ENCODE measurements around the gene SCARB1. TPM values are rescaled to one million over a fixed set of nuclear protein-coding genes. Genes with fewer than 3 reads are reported as not detected.

SCARB1 gene
- total RNA-seq, 1 donor from 2014 or later, result 24.0 TPM

DNA sequence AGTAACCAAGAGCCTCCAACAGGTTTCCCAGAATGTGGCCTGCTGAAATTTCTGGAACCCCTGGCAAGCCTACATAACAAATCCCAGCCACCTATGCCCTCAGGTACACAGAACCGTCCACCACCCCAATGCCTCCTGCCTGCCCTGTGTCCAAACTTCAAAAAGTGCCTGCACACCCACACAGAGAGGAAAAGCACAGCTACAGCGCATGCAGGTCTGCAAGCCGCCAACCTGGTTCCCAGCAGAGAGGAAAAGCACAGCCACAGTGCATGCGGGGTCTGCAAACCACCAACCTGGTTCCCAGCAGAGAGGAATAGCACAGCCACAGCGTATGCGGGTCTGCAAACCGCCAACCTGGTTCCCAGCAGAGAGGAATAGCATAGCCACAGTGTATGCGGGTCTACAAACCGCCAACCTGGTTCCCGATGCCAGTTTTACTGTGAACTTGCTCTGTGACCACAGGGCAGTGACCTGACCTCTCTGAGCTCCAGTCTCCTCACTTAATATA, 113.5 kb downstream of the SCARB1 start:
- ATAC-seq, result no peak
- no peaks in the 10 kb centered on the region for H3K36me3 ChIP-seq
- H3K4me3 ChIP-seq, result no peak overlapping the region
- H3K9me3 ChIP-seq, result no peaks in the 10 kb centered on the region
- TF ChIP-seq, protein P1, sequence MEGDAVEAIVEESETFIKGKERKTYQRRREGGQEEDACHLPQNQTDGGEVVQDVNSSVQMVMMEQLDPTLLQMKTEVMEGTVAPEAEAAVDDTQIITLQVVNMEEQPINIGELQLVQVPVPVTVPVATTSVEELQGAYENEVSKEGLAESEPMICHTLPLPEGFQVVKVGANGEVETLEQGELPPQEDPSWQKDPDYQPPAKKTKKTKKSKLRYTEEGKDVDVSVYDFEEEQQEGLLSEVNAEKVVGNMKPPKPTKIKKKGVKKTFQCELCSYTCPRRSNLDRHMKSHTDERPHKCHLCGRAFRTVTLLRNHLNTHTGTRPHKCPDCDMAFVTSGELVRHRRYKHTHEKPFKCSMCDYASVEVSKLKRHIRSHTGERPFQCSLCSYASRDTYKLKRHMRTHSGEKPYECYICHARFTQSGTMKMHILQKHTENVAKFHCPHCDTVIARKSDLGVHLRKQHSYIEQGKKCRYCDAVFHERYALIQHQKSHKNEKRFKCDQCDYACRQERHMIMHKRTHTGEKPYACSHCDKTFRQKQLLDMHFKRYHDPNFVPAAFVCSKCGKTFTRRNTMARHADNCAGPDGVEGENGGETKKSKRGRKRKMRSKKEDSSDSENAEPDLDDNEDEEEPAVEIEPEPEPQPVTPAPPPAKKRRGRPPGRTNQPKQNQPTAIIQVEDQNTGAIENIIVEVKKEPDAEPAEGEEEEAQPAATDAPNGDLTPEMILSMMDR (IDR thresholded peaks at IDR 0.05), result no peak
- intact Hi-C loops (cut with DNase I), result no loop called here
- H3K4me1 ChIP-seq, result peaks cover 39% of the 10 kb centered on the region
- no peaks in the 10 kb centered on the region for H3K27me3 ChIP-seq (ENCODE audit: low read depth)
- H3K27ac ChIP-seq, result no peak overlapping the region
- DNase-seq, result no peak

DNA sequence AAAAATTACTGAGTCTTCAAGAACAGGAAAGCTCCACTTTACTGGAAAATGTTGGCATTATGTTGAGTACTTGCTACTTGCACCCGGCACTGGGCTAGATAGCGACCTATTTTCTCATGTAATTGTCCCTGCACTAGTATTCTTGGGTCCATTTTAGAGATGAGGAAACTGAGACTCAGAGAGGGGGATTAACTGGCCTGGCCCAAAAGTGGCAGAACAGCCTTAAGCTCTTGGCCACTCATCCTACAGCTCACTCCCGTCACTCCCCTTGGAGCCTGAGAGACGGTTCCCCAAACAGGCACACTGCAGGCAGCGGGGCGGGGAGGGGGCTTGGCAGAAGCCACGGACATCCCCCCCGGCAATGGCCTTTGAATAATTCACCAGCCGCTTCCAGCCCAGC, 113.9 kb downstream of the SCARB1 start:
- H3K9me3 ChIP-seq, result no peaks in the 10 kb centered on the region
- no peaks in the 10 kb centered on the region for H3K36me3 ChIP-seq
- intact Hi-C loops (cut with DNase I), result no loop called here
- H3K27me3 ChIP-seq (ENCODE audit: low read depth), result no peaks in the 10 kb centered on the region
- no peak overlapping the region for H3K27ac ChIP-seq
- ATAC-seq (no peak), DNase-seq (no peak)
- TF ChIP-seq, protein P1 (IDR thresholded peaks at IDR 0.05), result no peak
- H3K4me3 ChIP-seq, result no peak overlapping the region
- H3K4me1 ChIP-seq, result peaks cover 34% of the 10 kb centered on the region

DNA sequence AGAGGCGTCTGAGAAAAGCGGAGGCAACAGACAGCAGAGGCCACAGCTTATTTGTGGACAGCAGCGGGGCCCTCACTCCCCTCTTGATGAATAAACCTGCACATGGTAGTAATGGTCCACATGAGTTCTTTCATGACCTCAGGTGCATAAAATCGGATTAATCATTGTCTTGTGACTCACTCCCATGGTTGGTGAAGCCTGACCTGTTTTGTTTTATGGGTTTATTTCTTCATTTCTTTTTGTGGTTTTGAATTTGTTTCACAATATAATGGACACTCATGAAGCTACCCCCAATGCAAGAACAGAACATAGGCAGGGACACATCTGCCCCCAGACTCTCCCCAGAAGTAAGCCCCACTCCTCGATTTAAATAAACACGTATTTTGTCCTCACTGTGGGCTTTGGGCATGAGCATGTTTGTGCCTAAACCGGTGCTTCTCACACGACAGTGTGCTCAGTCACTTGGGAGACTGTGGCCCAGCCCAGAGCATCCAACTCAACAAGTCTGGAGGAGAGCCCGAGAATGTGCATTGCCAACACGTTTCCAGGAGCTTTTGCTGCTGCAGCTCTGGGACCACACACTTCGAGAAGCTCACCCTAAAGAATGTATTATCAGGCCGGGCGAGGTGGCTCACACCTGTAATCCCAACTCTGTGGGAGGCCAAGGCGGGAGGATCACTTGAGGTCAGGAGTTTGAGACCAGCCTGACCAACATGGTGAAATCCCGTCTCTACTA, 116.1 kb downstream of the SCARB1 start:
- TF ChIP-seq, protein P1 (IDR thresholded peaks at IDR 0.05), result no peak
- DNase-seq (no peak), ATAC-seq (no peak)
- intact Hi-C loops (cut with DNase I), result no loop called here
- Histone ChIP-seq H3K27ac (no peak overlapping the region), H3K4me3 (no peak overlapping the region), H3K27me3 (ENCODE audit: low read depth) (no peaks in the 10 kb centered on the region), H3K36me3 (no peaks in the 10 kb centered on the region), H3K9me3 (no peaks in the 10 kb centered on the region), H3K4me1 (peaks cover 27% of the 10 kb centered on the region)

DNA sequence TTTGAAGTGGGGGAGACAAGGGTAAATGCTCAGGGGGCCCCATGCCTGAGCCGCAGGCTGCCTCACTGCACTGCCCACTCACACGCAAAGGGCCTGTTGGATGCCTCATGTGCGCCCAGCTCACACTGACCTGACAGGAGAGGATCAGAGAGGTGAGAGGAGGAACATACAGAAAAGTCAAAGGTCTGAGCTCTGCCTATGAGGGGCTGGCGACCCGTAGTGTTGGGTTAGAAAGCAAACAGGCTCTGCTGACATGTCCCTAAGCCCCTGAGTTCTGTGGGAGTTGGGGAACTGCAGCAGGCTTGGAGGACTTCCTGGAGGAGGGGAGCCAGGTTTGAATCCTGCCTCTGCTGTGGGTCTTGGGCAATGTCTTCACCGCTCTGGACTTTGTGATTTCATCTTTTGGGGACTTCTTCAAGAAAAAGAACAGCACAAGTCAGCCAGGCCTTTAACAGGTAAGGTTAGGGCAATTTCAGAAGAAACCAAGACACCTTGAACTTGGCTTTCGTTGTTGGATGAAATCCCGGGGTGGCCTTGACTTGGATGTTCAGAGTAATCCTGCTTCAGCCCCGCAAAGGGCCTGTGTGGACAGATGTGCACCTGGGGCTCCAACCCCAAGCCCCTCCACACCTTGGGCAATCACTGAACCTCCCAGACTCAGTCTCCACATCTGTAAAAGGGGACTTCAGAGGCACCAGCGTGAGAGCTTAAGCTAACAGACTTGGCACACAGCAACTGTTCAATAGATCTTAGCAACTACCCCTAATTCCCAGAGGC, 116.8 kb downstream of the SCARB1 start:
- Histone ChIP-seq H3K36me3 (no peaks in the 10 kb centered on the region), H3K4me1 (peaks cover 26% of the 10 kb centered on the region)

DNA sequence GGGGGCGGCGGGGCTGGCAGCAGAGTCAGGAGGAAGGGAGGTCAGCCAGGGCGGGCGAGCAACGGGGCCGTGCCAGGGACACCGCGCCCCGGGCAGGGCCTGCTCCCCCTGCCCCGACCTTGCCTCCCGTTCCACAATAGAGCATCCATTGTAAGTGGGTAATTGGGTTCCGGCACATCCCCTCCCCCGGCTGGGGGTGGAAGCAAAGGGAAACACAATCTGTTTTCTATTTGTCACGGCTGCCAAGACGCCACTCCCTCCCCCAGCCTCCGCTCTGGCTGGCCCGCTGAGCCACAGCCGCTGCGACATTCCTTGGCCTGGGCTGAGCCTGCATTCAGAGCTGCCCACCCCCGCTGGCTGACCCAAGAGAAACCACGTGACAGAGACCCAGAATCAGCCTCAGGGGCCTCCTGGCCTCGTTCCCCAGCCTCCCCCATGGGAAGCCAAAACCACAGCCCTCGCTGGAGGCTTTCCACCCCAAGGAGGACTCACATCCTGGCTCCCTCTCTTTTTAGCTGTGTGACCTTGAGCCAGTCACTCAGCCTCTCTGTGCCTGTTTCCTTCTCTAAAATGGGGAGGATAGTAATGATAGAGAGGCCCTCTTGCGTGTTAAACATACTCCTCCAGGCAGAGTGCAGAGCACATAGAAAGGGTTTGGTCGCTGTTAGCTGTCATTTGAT, 117.6 kb downstream of the SCARB1 start:
- TF ChIP-seq, protein P1 (IDR thresholded peaks at IDR 0.05), result no peak
- intact Hi-C loops (cut with DNase I), result no loop called here
- Histone ChIP-seq H3K36me3 (no peaks in the 10 kb centered on the region), H3K4me3 (peak overlapping the region; percentile 6), H3K9me3 (no peaks in the 10 kb centered on the region), H3K4me1 (peaks cover 31% of the 10 kb centered on the region), H3K27ac (peak overlapping the region; percentile 79), H3K27me3 (ENCODE audit: low read depth) (no peaks in the 10 kb centered on the region)
- DNase-seq (peak; percentile 91), ATAC-seq (peak; percentile 94)

More for the DNA sequence above, 116.8 kb downstream of the SCARB1 start:
- ATAC-seq (no peak), DNase-seq (no peak)
- TF ChIP-seq, protein P1 (IDR thresholded peaks at IDR 0.05), result no peak
- Histone ChIP-seq H3K27ac (peak overlapping the region; percentile 79), H3K27me3 (ENCODE audit: low read depth) (no peaks in the 10 kb centered on the region), H3K9me3 (no peaks in the 10 kb centered on the region), H3K4me3 (no peak overlapping the region)
- intact Hi-C loops (cut with DNase I), result no loop called here

All from lower lobe of right lung (tissue), 2 donors.